Prostate gland (tissue), 2 donors: ENCODE results near the gene APOO. TPM values are rescaled to one million over a fixed set of nuclear protein-coding genes. Genes with fewer than 3 reads are reported as not detected.

Experiments used
- DNase-seq: peaks from one replicate; pipeline ENCODE4 v3.0.0-alpha.2; 2019; ENCODE audit warnings: low spot score
- H3K27ac ChIP-seq, 2 donors: fragments of 200-600 bp; sonication (generic); 2 replicates each; pipeline ENCODE4 v1.5.1; 2017 to 2019
- H3K27me3 ChIP-seq: fragments of 200-600 bp; sonication (generic); replicated peaks from 2 replicates; pipeline ENCODE4 v1.5.1; 2019; ENCODE audit not compliant: insufficient read depth
- H3K36me3 ChIP-seq, 2 donors: fragments of 200-600 bp; sonication (generic); 1 replicate in 1 of 2; 2 replicates in 1 of 2; pipeline versions ENCODE4 v1.5.1 to v1.8.1; 2017 to 2019
- H3K4me1 ChIP-seq: fragments of 200-600 bp; sonication (generic); replicated peaks from 2 replicates; pipeline ENCODE4 v1.5.1; 2019
- H3K4me3 ChIP-seq, 2 donors: fragments of 200-600 bp; sonication (generic); 2 replicates each; pipeline ENCODE4 v1.5.1; 2017 to 2019
- H3K9me3 ChIP-seq: fragments of 200-600 bp; sonication (generic); 2 replicates; pipeline ENCODE4 v1.5.1; 2017
- POLR2A ChIP-seq: fragments of 450-650 bp; IDR thresholded peaks from one replicate; pipeline ENCODE4 v1.6.1; 2016; ENCODE audit warnings: antibody characterized with exemption, mild to moderate bottlenecking
- POLR2AphosphoS5 ChIP-seq: sonication (generic); formaldehyde crosslinking; IDR thresholded peaks from one replicate; pipeline ENCODE4 v1.6.1; 2017; ENCODE audit warnings: antibody characterized with exemption
- WGBS: methylation state at CpG from one replicate; pipeline ENCODE4 v1.1.5; 2018; 5-methylcytosine and 5-hydroxymethylcytosine counted together
- intact Hi-C: fragments of 100-400 bp; cut with DNase I; formaldehyde crosslinking; loops from one replicate; pipeline ENCODE4 v1.14.2; 2022
- total RNA-seq, 2 donors: library from RNA; depleted of rRNA; stranded (reverse); fragments of >200 nt; gene quantifications; one replicate each; pipeline ENCODE4 v1.1.0, GENCODE V29; 2016
- TF ChIP-seq, protein P1 (sequence below), 4 experiments: fragments of 200-600 bp in 2 of 4; fragments of 450-650 bp in 2 of 4; sonication (generic) in 2 of 4; IDR thresholded peaks; 1 replicate in 3 of 4; 2 replicates in 1 of 4; pipeline ENCODE4 v1.5.1; 2016 to 2019; ENCODE audit warnings: antibody characterized with exemption in 4 of 4, mild to moderate bottlenecking in 2 of 4, moderate library complexity in 2 of 4

Gene APOO
- total RNA-seq, 2 donors from 2014 or later = 12.3 to 17.3 TPM

DNA sequence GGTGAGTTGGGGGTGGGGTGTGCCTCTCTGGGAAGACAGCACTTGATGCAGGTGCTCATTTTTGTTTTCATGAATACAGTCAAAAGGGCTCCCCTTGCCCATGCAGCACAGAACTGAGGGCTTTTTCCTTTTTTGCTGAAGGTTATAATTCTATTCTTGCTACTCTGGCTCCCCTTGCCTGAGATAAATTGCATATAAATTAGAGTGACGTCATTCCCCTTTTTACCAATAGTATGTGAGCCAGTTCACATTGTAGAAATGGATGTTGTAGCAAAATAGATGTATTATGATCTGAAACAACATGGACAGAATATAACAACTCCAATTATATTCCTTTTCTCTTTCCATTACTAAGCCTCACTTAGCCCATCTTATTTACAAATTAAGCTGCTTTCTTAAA, 28.4 kb upstream of the APOO start:
- WGBS = 28% methylated on average over 1 of the region's 1 CpG
- Histone ChIP-seq H3K27ac (no peak overlapping the region), H3K4me3 (no peak overlapping the region), H3K4me1 (no peaks in the 10 kb centered on the region), H3K9me3 (no peaks in the 10 kb centered on the region), H3K36me3 (no peaks in the 10 kb centered on the region), H3K27me3 (no peaks in the 10 kb centered on the region)
- intact Hi-C loops = no loop called here
- no peak for TF ChIP-seq POLR2A
- TF ChIP-seq POLR2AphosphoS5 = no peak
- TF ChIP-seq, protein P1, sequence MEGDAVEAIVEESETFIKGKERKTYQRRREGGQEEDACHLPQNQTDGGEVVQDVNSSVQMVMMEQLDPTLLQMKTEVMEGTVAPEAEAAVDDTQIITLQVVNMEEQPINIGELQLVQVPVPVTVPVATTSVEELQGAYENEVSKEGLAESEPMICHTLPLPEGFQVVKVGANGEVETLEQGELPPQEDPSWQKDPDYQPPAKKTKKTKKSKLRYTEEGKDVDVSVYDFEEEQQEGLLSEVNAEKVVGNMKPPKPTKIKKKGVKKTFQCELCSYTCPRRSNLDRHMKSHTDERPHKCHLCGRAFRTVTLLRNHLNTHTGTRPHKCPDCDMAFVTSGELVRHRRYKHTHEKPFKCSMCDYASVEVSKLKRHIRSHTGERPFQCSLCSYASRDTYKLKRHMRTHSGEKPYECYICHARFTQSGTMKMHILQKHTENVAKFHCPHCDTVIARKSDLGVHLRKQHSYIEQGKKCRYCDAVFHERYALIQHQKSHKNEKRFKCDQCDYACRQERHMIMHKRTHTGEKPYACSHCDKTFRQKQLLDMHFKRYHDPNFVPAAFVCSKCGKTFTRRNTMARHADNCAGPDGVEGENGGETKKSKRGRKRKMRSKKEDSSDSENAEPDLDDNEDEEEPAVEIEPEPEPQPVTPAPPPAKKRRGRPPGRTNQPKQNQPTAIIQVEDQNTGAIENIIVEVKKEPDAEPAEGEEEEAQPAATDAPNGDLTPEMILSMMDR (IDR thresholded peaks at IDR 0.05) = no peak
- no peak for DNase-seq

DNA sequence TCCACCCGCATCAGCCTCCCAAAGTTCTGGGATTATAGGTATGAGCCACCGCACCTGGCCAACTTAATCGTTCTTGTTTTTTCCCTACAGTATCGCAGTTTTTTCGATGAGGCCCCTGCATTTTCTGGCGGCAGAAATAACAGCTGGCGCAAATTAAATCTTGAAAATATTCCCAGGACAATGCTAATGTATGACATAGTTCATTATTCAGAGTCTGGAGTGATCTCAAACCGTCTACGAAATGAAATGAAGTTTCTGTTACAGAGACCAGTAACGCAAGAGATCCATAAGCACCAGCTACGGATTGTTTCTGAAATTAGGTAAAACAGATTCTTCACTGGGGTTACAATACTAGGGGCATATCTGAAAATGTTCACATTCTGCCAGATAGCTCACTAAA, 27.4 kb upstream of the APOO start:
- DNase-seq = no peak
- Histone ChIP-seq H3K36me3 (no peaks in the 10 kb centered on the region), H3K4me3 (no peak overlapping the region), H3K27me3 (no peaks in the 10 kb centered on the region), H3K9me3 (no peaks in the 10 kb centered on the region), H3K4me1 (no peaks in the 10 kb centered on the region), H3K27ac (no peak overlapping the region)
- intact Hi-C loops = no loop called here
- TF ChIP-seq POLR2AphosphoS5 (no peak), POLR2A (no peak)
- TF ChIP-seq, protein P1 (IDR thresholded peaks at IDR 0.05) = no peak
- 76% methylated on average over 11 of the region's 11 CpGs for WGBS

DNA sequence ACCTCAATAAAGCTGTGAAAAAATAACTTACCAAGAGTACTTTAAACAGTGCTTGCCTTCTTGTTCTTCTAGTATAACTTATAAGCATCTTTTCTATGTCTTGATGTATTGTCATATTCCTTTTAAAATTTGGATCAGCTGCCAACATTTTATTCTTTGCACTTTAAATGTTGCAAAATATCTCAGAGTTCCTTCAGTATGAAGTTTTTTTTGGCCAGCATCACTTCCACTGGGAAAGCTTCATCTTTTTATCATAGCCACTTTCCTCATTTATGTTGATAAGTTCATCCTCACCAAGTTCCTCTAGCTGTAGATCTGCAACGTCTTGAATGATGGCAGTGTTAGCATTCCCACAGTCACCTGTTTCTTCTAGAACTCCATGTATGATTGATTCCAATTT, 24.3 kb upstream of the APOO start:
- WGBS = 38% methylated on average over 1 of the region's 1 CpG
- Histone ChIP-seq H3K27ac (no peak overlapping the region), H3K4me3 (no peak overlapping the region), H3K4me1 (no peaks in the 10 kb centered on the region), H3K36me3 (no peaks in the 10 kb centered on the region), H3K27me3 (no peaks in the 10 kb centered on the region), H3K9me3 (no peaks in the 10 kb centered on the region)
- TF ChIP-seq, protein P1 (IDR thresholded peaks at IDR 0.05) = no peak
- TF ChIP-seq POLR2A (no peak), POLR2AphosphoS5 (no peak)
- intact Hi-C loops = no loop called here
- DNase-seq = no peak

DNA sequence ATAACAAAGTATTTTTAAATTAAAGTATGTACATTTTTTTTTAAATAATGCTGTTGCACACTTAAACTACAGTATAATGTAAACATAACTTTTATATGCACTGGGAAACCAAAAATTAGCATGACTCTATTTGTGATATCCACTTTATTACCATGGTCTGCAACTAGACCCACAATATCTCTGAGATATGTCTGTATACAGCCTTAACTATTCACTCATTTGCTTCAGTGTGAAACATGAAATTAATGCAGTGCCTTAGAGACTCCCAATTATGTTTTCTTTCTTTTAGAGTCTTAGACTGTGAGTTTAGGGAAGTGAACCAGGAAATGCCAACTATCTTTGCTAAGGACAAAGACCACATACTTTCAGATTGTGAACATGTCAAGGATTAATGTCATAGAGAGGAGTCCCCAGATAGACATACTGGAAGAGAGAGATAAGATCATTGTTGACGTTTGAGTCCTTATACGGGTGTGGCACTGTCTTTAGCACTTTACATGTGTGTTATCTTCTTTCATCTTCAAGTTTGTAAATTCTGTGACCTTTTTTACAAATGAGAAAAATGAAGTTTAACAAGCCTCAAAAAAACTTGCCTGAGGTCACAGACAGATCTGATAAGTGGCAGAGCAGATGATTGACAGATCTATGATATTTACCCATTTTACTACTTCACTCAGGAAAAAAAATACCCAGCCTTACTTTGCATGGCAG, 23.3 kb upstream of the APOO start:
- TF ChIP-seq, protein P1 (IDR thresholded peaks at IDR 0.05) = no peak
- TF ChIP-seq POLR2A (no peak), POLR2AphosphoS5 (no peak)
- Histone ChIP-seq H3K4me1 (no peaks in the 10 kb centered on the region), H3K27me3 (no peaks in the 10 kb centered on the region), H3K27ac (no peak overlapping the region), H3K36me3 (no peaks in the 10 kb centered on the region), H3K4me3 (no peak overlapping the region), H3K9me3 (no peaks in the 10 kb centered on the region)
- intact Hi-C loops = no loop called here
- WGBS = 29% methylated on average over 2 of the region's 2 CpGs
- no peak for DNase-seq

DNA sequence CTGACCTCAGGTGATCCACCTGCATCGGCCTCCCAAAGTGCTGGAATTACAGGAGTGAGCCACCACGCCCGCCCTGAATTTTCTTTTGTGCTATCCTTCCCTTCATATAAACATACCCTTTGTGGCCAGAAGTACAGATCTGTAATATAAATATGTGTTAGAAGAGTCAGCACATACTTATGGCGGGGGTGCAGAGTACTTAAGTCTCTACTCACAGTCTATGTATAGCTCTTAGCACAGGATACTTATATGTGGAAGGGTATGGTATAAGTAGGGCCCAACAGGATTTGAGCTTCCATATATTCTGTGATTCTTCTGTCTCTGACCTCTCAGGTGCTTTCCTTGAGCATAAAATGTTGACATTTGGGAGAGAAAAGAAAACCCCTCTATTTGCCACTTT, 18.3 kb upstream of the APOO start:
- no peaks in the 10 kb centered on the region for H3K9me3 ChIP-seq
- H3K36me3 ChIP-seq = no peaks in the 10 kb centered on the region
- no peak for DNase-seq
- TF ChIP-seq, protein P1 (IDR thresholded peaks at IDR 0.05) = no peak
- H3K4me3 ChIP-seq = no peak overlapping the region
- intact Hi-C loops = no loop called here
- 97% methylated on average over 4 of the region's 4 CpGs for WGBS
- no peaks in the 10 kb centered on the region for H3K27me3 ChIP-seq
- H3K27ac ChIP-seq = no peak overlapping the region
- no peaks in the 10 kb centered on the region for H3K4me1 ChIP-seq
